ENCODE data around the gene PRDX2.

PRDX2 gene

GRCh38 chr19:12794196-12794941, 7.2 kb downstream of the PRDX2 start:
- Histone ChIP-seq H3K27me3 (replicated peaks) (no peaks in the 10 kb centered on the region), H3K4me3 (ENCODE audit: low read depth, low read length) (peak overlapping the region; percentile 98), H3K36me3 (replicated peaks) (peaks cover 8% of the 10 kb centered on the region), H3K27ac (peak overlapping the region; percentile 89)
- in situ Hi-C loops (cut with HindIII; ENCODE audit: low pct_ligation_motif_present, low sequenced_read_pairs) = no loop called here
- no peak for TF ChIP-seq CTCF (IDR thresholded peaks at IDR 0.05; ENCODE audit: low read depth, low read length, missing control alignments)
- DNase-seq = no peak

- peak; percentile 79 for DNase-seq
- Histone ChIP-seq H3K4me3 (ENCODE audit: low read depth, low read length) (peak overlapping the region; percentile 98), H3K27me3 (replicated peaks) (no peaks in the 10 kb centered on the region), H3K27ac (peak overlapping the region; percentile 89), H3K36me3 (replicated peaks) (peaks cover 2% of the 10 kb centered on the region)
- no peak for TF ChIP-seq CTCF (IDR thresholded peaks at IDR 0.05; ENCODE audit: low read depth, low read length, missing control alignments)
- in situ Hi-C loops (cut with HindIII; ENCODE audit: low pct_ligation_motif_present, low sequenced_read_pairs) = no loop called here
These were observed 8.1 kb downstream of the PRDX2 start for GRCh38 chr19:12793290-12794195.

GRCh38 chr19:12792853-12793289, 8.7 kb downstream of the PRDX2 start:
- no peak for TF ChIP-seq CTCF (IDR thresholded peaks at IDR 0.05; ENCODE audit: low read depth, low read length, missing control alignments)
- DNase-seq = no peak
- peak overlapping the region; percentile 89 for H3K27ac ChIP-seq
- H3K27me3 ChIP-seq (replicated peaks) = no peaks in the 10 kb centered on the region
- peaks cover 2% of the 10 kb centered on the region for H3K36me3 ChIP-seq (replicated peaks)
- in situ Hi-C loops (cut with HindIII; ENCODE audit: low pct_ligation_motif_present, low sequenced_read_pairs) = no loop called here
- peak overlapping the region; percentile 98 for H3K4me3 ChIP-seq (ENCODE audit: low read depth, low read length)

GRCh38 chr19:12792051-12792852, 9.3 kb downstream of the PRDX2 start:
- H3K4me3 ChIP-seq (ENCODE audit: low read depth, low read length) = peak overlapping the region; percentile 98
- peaks cover 2% of the 10 kb centered on the region for H3K36me3 ChIP-seq (replicated peaks)
- no peak for TF ChIP-seq CTCF (IDR thresholded peaks at IDR 0.05; ENCODE audit: low read depth, low read length, missing control alignments)
- no peaks in the 10 kb centered on the region for H3K27me3 ChIP-seq (replicated peaks)
- H3K27ac ChIP-seq = peak overlapping the region; percentile 89
- in situ Hi-C loops (cut with HindIII; ENCODE audit: low pct_ligation_motif_present, low sequenced_read_pairs) = no loop called here
- no peak for DNase-seq

GRCh38 chr19:12791345-12792050, 10.1 kb downstream of the PRDX2 start, which contains the start of gene JUNB:
Gene JUNB, plus strand, starts transcription at chr19:12791486. Its CDS starts 286 bp downstream, at chr19:12791772.
- TF ChIP-seq CTCF (IDR thresholded peaks at IDR 0.05; ENCODE audit: low read depth, low read length, missing control alignments) = peak; percentile 16
- peak; percentile 94 for DNase-seq
- Histone ChIP-seq H3K4me3 (ENCODE audit: low read depth, low read length) (peak within 1 kb of the TSS; percentile 98), H3K36me3 (replicated peaks) (peaks cover 2% of the 10 kb centered on the region), H3K27ac (peak within 1 kb of the TSS; percentile 89), H3K27me3 (replicated peaks) (no peaks in the 10 kb centered on the region)
- in situ Hi-C loops (cut with HindIII; ENCODE audit: low pct_ligation_motif_present, low sequenced_read_pairs) = no loop called here
